PC-9 (cell line): ENCODE measurements around the gene MANBA. TPM values are rescaled to one million over a fixed set of nuclear protein-coding genes. Genes with fewer than 3 reads are reported as not detected.
"Not testable (repeated sequence)": the region's sequence is repeated elsewhere in the genome, so short reads cannot be mapped to it uniquely, and the experiment has no call there.

Experiments
- BruUV-seq: library from RNA; stranded (reverse); fragments of 400-500 nt; replicated peaks from 2 replicates; lab custom pipeline; 2021; lab: Mats Ljungman, UMichigan
- CTCF ChIA-PET: fragments of 300-600 bp; sonication (Branson Sonifier 250); formaldehyde crosslinking; loops from one replicate; lab custom pipeline; 2022; ENCODE audit warnings: antibody characterized with exemption; lab: Charles Lee
- POLR2A ChIA-PET: fragments of 300-600 bp; sonication (Branson Sonifier 250); formaldehyde crosslinking; loops from one replicate; lab custom pipeline; 2022; ENCODE audit warnings: antibody characterized with exemption; ENCODE audit not compliant: unreplicated experiment; lab: Charles Lee
- DNase-seq, 2 experiments: peaks; one replicate each; pipeline versions ENCODE4 v3.0.0 to v3.0.0-alpha.2; 2015 to 2022; ENCODE audit warnings: mixed read lengths in 1 of 2
- H2AFZ ChIP-seq: fragments of 200-600 bp; sonication (generic); 2 replicates; pipeline ENCODE4 v1.8.1; 2017; ENCODE audit warnings: antibody characterized with exemption
- H3F3A ChIP-seq: fragments of 200-600 bp; sonication (generic); 2 replicates; pipeline ENCODE4 v1.8.1; 2017; ENCODE audit warnings: antibody characterized with exemption, mild to moderate bottlenecking, low read depth; ENCODE audit not compliant: insufficient read depth
- H3K27ac ChIP-seq: fragments of 200-600 bp; sonication (generic); 2 replicates; pipeline ENCODE4 v1.6.1; 2016; ENCODE audit warnings: mixed run types
- H3K27me3 ChIP-seq: fragments of 200-600 bp; sonication (generic); 2 replicates; pipeline ENCODE4 v1.6.1; 2016; ENCODE audit warnings: low read depth, mixed run types; ENCODE audit not compliant: insufficient read depth
- H3K36me3 ChIP-seq: fragments of 200-600 bp; sonication (generic); 2 replicates; pipeline ENCODE4 v1.6.1; 2016; ENCODE audit warnings: low read depth, mixed run types
- H3K4me1 ChIP-seq: fragments of 200-600 bp; sonication (generic); replicated peaks from 2 replicates; pipeline ENCODE4 v1.6.1; 2016; ENCODE audit warnings: mixed run types; ENCODE audit not compliant: insufficient read depth
- H3K4me2 ChIP-seq: fragments of 200-600 bp; sonication (generic); 2 replicates; pipeline ENCODE4 v1.6.1; 2017; ENCODE audit warnings: mixed run types
- H3K4me3 ChIP-seq: fragments of 200-600 bp; sonication (generic); 2 replicates; pipeline ENCODE4 v1.6.1; 2016; ENCODE audit warnings: mixed run types
- H3K79me2 ChIP-seq: fragments of 200-600 bp; sonication (generic); 2 replicates; pipeline ENCODE4 v1.6.1; 2017; ENCODE audit warnings: low read depth, mixed run types
- H3K9me2 ChIP-seq: fragments of 200-600 bp; sonication (generic); 2 replicates; pipeline ENCODE4 v1.8.1; 2017; ENCODE audit warnings: mild to moderate bottlenecking; ENCODE audit not compliant: insufficient read depth
- H3K9me3 ChIP-seq: fragments of 200-600 bp; sonication (generic); 2 replicates; pipeline ENCODE4 v1.8.1; 2016; ENCODE audit warnings: low read depth; ENCODE audit not compliant: insufficient read depth
- H4K20me1 ChIP-seq: fragments of 200-600 bp; sonication (generic); 2 replicates; pipeline ENCODE4 v1.8.1; 2017; ENCODE audit not compliant: insufficient read depth
- EZH2 ChIP-seq: fragments of 200-600 bp; sonication (generic); IDR thresholded peaks from 2 replicates; pipeline ENCODE4 v1.8.0; 2017; ENCODE audit warnings: antibody characterized with exemption, low read depth
- intact Hi-C: fragments of 100-400 bp; cut with micrococcal nuclease; formaldehyde crosslinking; loops from one replicate; pipeline ENCODE4 v1.10.0; 2022; ENCODE audit not compliant: unreplicated experiment
- total RNA-seq: library from RNA; stranded (reverse); gene quantifications from 2 replicates; pipeline ENCODE4 v1.2.3, GENCODE V29; 2021
- TF ChIP-seq, protein P1 (sequence below): fragments of 200-600 bp; sonication (generic); conservative IDR thresholded peaks from 2 replicates; pipeline ENCODE4 v1.6.1; 2017; ENCODE audit warnings: mixed run types, antibody characterized with exemption, mild to moderate bottlenecking, moderate library complexity

The MANBA gene
- total RNA-seq, 1 experiment from 2014 or later = 11.8 TPM

DNA sequence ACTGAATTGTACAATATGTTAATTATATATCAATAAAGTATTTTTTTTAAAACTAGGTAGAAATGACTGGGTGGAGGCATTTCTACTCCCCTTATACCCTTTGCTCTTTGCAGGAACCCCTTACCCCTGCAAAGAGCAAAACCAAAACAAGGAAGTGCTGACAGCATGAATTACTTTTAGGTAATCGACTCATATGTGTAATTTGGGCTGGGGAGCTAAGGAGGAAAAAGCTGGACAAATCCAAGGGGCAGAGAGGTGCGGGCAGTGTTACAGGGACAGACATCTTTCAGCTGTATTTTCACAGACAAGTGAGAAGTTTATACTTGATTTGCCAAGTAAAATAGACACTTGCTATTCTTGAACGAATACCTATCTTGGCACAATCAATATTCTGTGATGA, 35.5 kb downstream of the MANBA start:
- Histone ChIP-seq H3K9me3 (no peaks in the 10 kb centered on the region), H3K4me1 (no peaks in the 10 kb centered on the region), H3K27ac (no peak overlapping the region), H3K79me2 (no peaks in the 10 kb centered on the region), H3K4me3 (no peak overlapping the region), H3K9me2 (no peaks in the 10 kb centered on the region), H2AFZ (no peak overlapping the region), H3K4me2 (no peak overlapping the region), H3K36me3 (no peaks in the 10 kb centered on the region), H3K27me3 (no peaks in the 10 kb centered on the region), H4K20me1 (no peaks in the 10 kb centered on the region), H3F3A (no peaks in the 10 kb centered on the region)
- TF ChIP-seq, protein P1, sequence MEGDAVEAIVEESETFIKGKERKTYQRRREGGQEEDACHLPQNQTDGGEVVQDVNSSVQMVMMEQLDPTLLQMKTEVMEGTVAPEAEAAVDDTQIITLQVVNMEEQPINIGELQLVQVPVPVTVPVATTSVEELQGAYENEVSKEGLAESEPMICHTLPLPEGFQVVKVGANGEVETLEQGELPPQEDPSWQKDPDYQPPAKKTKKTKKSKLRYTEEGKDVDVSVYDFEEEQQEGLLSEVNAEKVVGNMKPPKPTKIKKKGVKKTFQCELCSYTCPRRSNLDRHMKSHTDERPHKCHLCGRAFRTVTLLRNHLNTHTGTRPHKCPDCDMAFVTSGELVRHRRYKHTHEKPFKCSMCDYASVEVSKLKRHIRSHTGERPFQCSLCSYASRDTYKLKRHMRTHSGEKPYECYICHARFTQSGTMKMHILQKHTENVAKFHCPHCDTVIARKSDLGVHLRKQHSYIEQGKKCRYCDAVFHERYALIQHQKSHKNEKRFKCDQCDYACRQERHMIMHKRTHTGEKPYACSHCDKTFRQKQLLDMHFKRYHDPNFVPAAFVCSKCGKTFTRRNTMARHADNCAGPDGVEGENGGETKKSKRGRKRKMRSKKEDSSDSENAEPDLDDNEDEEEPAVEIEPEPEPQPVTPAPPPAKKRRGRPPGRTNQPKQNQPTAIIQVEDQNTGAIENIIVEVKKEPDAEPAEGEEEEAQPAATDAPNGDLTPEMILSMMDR = no peak
- TF ChIP-seq EZH2 = no peak
- BruUV-seq = no TSS peak
- no peak for DNase-seq
- intact Hi-C loops = no loop called here
- POLR2A ChIA-PET = no interaction called here
- CTCF ChIA-PET = no interaction called here

- intact Hi-C loops = no loop called here
- POLR2A ChIA-PET = no interaction called here
These were observed 37.3 kb downstream of the MANBA start for GRCh38 chr4:102723511-102723910.

GRCh38 chr4:102722740-102723139, 38.0 kb downstream of the MANBA start:
- Histone ChIP-seq H3K36me3 (no peaks in the 10 kb centered on the region), H3K4me2 (no peak overlapping the region), H3K4me1 (no peaks in the 10 kb centered on the region), H3K4me3 (no peak overlapping the region), H3K9me2 (no peaks in the 10 kb centered on the region), H3F3A (no peaks in the 10 kb centered on the region), H3K27ac (no peak overlapping the region), H3K9me3 (no peaks in the 10 kb centered on the region; the same call in 1 of the 2 replicates), H3K79me2 (no peaks in the 10 kb centered on the region), H4K20me1 (no peaks in the 10 kb centered on the region), H3K27me3 (no peaks in the 10 kb centered on the region), H2AFZ (no peak overlapping the region)
- POLR2A ChIA-PET = no interaction called here
- no peak for TF ChIP-seq EZH2
- TF ChIP-seq, protein P1 = no peak
- DNase-seq = no peak
- CTCF ChIA-PET = no interaction called here
- BruUV-seq = no TSS peak
- intact Hi-C loops = no loop called here

More at GRCh38 chr4:102723511-102723910, 37.3 kb downstream of the MANBA start:
- Histone ChIP-seq H3K4me3 (no peak overlapping the region), H3K9me3 (no peaks in the 10 kb centered on the region; the same call in 1 of the 2 replicates), H3K4me1 (no peaks in the 10 kb centered on the region), H3F3A (no peaks in the 10 kb centered on the region), H3K27me3 (no peaks in the 10 kb centered on the region), H4K20me1 (no peaks in the 10 kb centered on the region), H3K79me2 (no peaks in the 10 kb centered on the region), H3K9me2 (no peaks in the 10 kb centered on the region), H2AFZ (no peak overlapping the region), H3K27ac (no peak overlapping the region), H3K36me3 (no peaks in the 10 kb centered on the region), H3K4me2 (no peak overlapping the region)
- DNase-seq = no peak
- no TSS peak for BruUV-seq
- CTCF ChIA-PET = no interaction called here
- TF ChIP-seq, protein P1 = no peak

DNA sequence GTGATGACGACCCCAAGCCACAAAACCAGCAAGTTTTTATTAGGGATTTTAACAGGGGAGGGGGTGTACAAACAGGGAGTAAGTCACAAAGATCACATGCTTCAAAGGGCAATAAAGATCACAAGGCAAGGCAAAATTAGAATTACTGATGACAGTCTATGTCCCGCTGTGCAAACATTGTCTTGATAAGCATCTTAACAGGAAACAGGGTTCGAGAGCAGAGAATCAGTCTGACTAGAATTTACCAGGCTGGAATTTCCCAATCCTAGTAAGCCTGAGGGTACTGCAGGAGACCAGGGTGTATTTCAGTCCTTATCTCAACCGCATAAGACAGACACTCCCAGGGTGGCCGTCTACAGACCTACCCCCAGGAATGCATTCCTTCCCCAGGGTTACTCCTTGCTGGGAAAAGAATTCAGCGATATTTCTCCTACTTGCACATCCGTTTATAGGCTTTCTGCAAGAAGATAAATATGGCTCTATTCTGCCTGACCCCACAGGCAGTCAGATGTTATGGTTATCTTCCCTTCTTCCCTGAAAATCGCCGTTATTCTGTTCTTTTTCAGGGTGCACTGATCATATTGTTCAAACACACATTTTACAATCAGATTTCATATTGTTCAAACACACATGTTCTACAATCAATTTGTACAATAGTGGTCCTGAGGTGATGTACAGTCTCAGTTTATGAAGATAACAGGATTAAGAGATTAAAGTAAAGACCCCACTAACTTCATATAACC, 41.8 kb downstream of the MANBA start:
- H3K27me3 ChIP-seq, H3K4me1 ChIP-seq, H2AFZ ChIP-seq, H3K36me3 ChIP-seq, intact Hi-C loops, POLR2A ChIA-PET, CTCF ChIA-PET, H3K79me2 ChIP-seq, H4K20me1 ChIP-seq, BruUV-seq, H3K4me2 ChIP-seq, H3K9me2 ChIP-seq, H3K27ac ChIP-seq, H3F3A ChIP-seq, H3K4me3 ChIP-seq, H3K9me3 ChIP-seq, DNase-seq: not testable (repeated sequence)
